Trophoblast cell (in vitro differentiated cells and primary cell): ENCODE measurements around the gene SEC63.

Source experiments
- DNase-seq, 2 donors: peaks; one replicate each; pipeline ENCODE4 v3.0.0-alpha.2; 2016
- H2AFZ ChIP-seq: 2 replicates; pipeline ENCODE4 v1.6.1; 2013; ENCODE audit warnings: low read length, moderate library complexity, mild to moderate bottlenecking; ENCODE audit not compliant: insufficient read depth, poor library complexity
- H2AK5ac ChIP-seq: 2 replicates; pipeline ENCODE4 v1.6.1; 2013; ENCODE audit warnings: mild to moderate bottlenecking, low read length
- H2BK120ac ChIP-seq: 2 replicates; pipeline ENCODE4 v1.6.1; 2013; ENCODE audit warnings: low read length, mild to moderate bottlenecking, moderate library complexity; ENCODE audit not compliant: insufficient read depth, poor library complexity
- H2BK12ac ChIP-seq: 2 replicates; pipeline ENCODE4 v1.6.1; 2013; ENCODE audit warnings: mild to moderate bottlenecking, low read length, moderate library complexity
- H2BK5ac ChIP-seq: 2 replicates; pipeline ENCODE4 v1.6.1; 2013; ENCODE audit warnings: low read length, low read depth, moderate library complexity, mild to moderate bottlenecking; ENCODE audit not compliant: poor library complexity
- H3K14ac ChIP-seq: 2 replicates; pipeline ENCODE4 v1.6.1; 2013; ENCODE audit warnings: mild to moderate bottlenecking, low read length
- H3K18ac ChIP-seq: 2 replicates; pipeline ENCODE4 v1.6.1; 2013; ENCODE audit warnings: mild to moderate bottlenecking, low read length
- H3K23ac ChIP-seq: 2 replicates; pipeline ENCODE4 v1.6.1; 2013; ENCODE audit warnings: low read length
- H3K27ac ChIP-seq: 2 replicates; pipeline ENCODE4 v1.5.1; 2013; ENCODE audit warnings: low read depth, mild to moderate bottlenecking, inconsistent platforms, low read length, moderate library complexity
- H3K27me3 ChIP-seq: 2 replicates; pipeline ENCODE4 v1.6.1; 2013; ENCODE audit warnings: inconsistent platforms, mild to moderate bottlenecking, low read length, moderate library complexity; ENCODE audit not compliant: insufficient read depth
- H3K36me3 ChIP-seq, 2 experiments: 1 replicate in 1 of 2; 2 replicates in 1 of 2; pipeline ENCODE4 v1.6.1; 2013; ENCODE audit warnings: low read length in 2 of 2, mild to moderate bottlenecking in 2 of 2, moderate library complexity in 1 of 2; ENCODE audit not compliant: insufficient read depth in 2 of 2, control insufficient read depth in 1 of 2
- H3K4ac ChIP-seq: 2 replicates; pipeline ENCODE4 v1.6.1; 2013; ENCODE audit warnings: low read depth, mild to moderate bottlenecking, low read length, moderate library complexity
- H3K4me1 ChIP-seq, 2 experiments: 1 replicate in 1 of 2; 2 replicates in 1 of 2; pipeline ENCODE4 v1.6.1; 2013; ENCODE audit warnings: low read length in 2 of 2, mild to moderate bottlenecking in 2 of 2, moderate library complexity in 1 of 2; ENCODE audit not compliant: insufficient read depth in 2 of 2, control insufficient read depth in 1 of 2
- H3K4me2 ChIP-seq: 2 replicates; pipeline ENCODE4 v1.6.1; 2013; ENCODE audit warnings: inconsistent platforms, mild to moderate bottlenecking, low read length, moderate library complexity
- H3K4me3 ChIP-seq: 2 replicates; pipeline ENCODE4 v1.5.1; 2013; ENCODE audit warnings: mild to moderate bottlenecking, low read depth, low read length, inconsistent platforms
- H3K79me1 ChIP-seq: one replicate; pipeline ENCODE4 v1.6.1; 2013; ENCODE audit warnings: low read length
- H3K79me2 ChIP-seq: 2 replicates; pipeline ENCODE4 v1.6.1; 2013; ENCODE audit warnings: low read length, mild to moderate bottlenecking; ENCODE audit not compliant: control insufficient read depth, insufficient read depth, poor library complexity
- H3K9ac ChIP-seq: 2 replicates; pipeline ENCODE4 v1.6.1; 2013; ENCODE audit warnings: mild to moderate bottlenecking, low read length
- H3K9me3 ChIP-seq: 2 replicates; pipeline ENCODE4 v1.6.1; 2013; ENCODE audit warnings: low read depth, mild to moderate bottlenecking, control low read depth, inconsistent platforms, low read length; ENCODE audit not compliant: insufficient read depth
- H4K12ac ChIP-seq: 2 replicates; pipeline ENCODE4 v1.6.1; 2013; ENCODE audit warnings: low read depth, mild to moderate bottlenecking, low read length, moderate library complexity
- H4K8ac ChIP-seq: 2 replicates; pipeline ENCODE4 v1.6.1; 2013; ENCODE audit warnings: low read depth, mild to moderate bottlenecking, low read length, moderate library complexity
- H4K91ac ChIP-seq: one replicate; pipeline ENCODE4 v1.6.1; 2013; ENCODE audit warnings: low read depth, mild to moderate bottlenecking, low read length, moderate library complexity
- WGBS: extraction: QIAGEN DNeasy Blood & Tissue Kit; methylation state at CpG from one replicate; pipeline ENCODE4 v1.1.7; 2013; ENCODE audit warnings: missing lambda C conversion rate; ENCODE audit not compliant: insufficient read length, insufficient coverage; ENCODE audit errors: extremely low coverage; 5-methylcytosine and 5-hydroxymethylcytosine counted together

SEC63 gene

GRCh38 chr6:107982486-107982885, 24.5 kb upstream of the SEC63 start:
- Histone ChIP-seq H3K14ac (no peak overlapping the region), H3K9ac (no peak overlapping the region), H3K4me1 (peaks cover 0 to 7% of the 10 kb centered on the region in 2 experiments), H3K4me3 (no peak overlapping the region), H3K4me2 (no peak overlapping the region), H4K12ac (no peak overlapping the region), H4K8ac (no peak overlapping the region), H3K9me3 (no peaks in the 10 kb centered on the region), H2AK5ac (no peak overlapping the region), H3K23ac (no peak overlapping the region), H4K91ac (no peak overlapping the region), H2BK120ac (no peak overlapping the region), H3K36me3 (no peaks in the 10 kb centered on the region), H3K27me3 (no peaks in the 10 kb centered on the region), H3K27ac (no peak overlapping the region), H2AFZ (no peak overlapping the region), H3K79me2 (no peaks in the 10 kb centered on the region), H2BK5ac (no peak overlapping the region), H3K18ac (no peak overlapping the region), H3K79me1 (peaks cover 2% of the 10 kb centered on the region), H3K4ac (no peak overlapping the region), H2BK12ac (peak overlapping the region; percentile 18)
- DNase-seq = no peak
- no CpG with 5 or more reads among the region's 1 CpG for WGBS

- H3K27ac ChIP-seq = no peak overlapping the region
- no peaks in the 10 kb centered on the region for H3K27me3 ChIP-seq
- no peak overlapping the region for H3K9ac ChIP-seq
- H3K79me1 ChIP-seq = peaks cover 2% of the 10 kb centered on the region
- no peak overlapping the region for H2AK5ac ChIP-seq
- peak overlapping the region; percentile 64 for H4K91ac ChIP-seq
- no peak overlapping the region for H3K18ac ChIP-seq
- no peak overlapping the region for H4K8ac ChIP-seq
- peak overlapping the region; percentile 63 for H2BK12ac ChIP-seq
- no peak overlapping the region for H2BK5ac ChIP-seq
- no CpG with 5 or more reads among the region's 6 CpGs for WGBS
- no peak overlapping the region for H2AFZ ChIP-seq
- no peak overlapping the region for H3K4me2 ChIP-seq
- H3K4me1 ChIP-seq = peaks cover 0 to 7% of the 10 kb centered on the region in 2 experiments
- H3K36me3 ChIP-seq = no peaks in the 10 kb centered on the region
- no peak overlapping the region for H3K4ac ChIP-seq
- no peak overlapping the region for H3K14ac ChIP-seq
- no peak overlapping the region for H3K23ac ChIP-seq
- H2BK120ac ChIP-seq = no peak overlapping the region
- DNase-seq = no peak
- H4K12ac ChIP-seq = no peak overlapping the region
- no peak overlapping the region for H3K4me3 ChIP-seq
- no peaks in the 10 kb centered on the region for H3K79me2 ChIP-seq
- no peaks in the 10 kb centered on the region for H3K9me3 ChIP-seq
Observed at GRCh38 chr6:107981695-107982094, 23.7 kb upstream of the SEC63 start.

- H2AFZ ChIP-seq = no peak overlapping the region
- WGBS = no CpG with 5 or more reads among the region's 1 CpG
- H2BK120ac ChIP-seq = no peak overlapping the region
- H3K4ac ChIP-seq = no peak overlapping the region
- H3K36me3 ChIP-seq = no peaks in the 10 kb centered on the region
- H3K18ac ChIP-seq = no peak overlapping the region
- no peaks in the 10 kb centered on the region for H3K9me3 ChIP-seq
- H3K9ac ChIP-seq = no peak overlapping the region
- H3K27ac ChIP-seq = no peak overlapping the region
- H4K8ac ChIP-seq = no peak overlapping the region
- no peak overlapping the region for H3K14ac ChIP-seq
- no peak overlapping the region for H2AK5ac ChIP-seq
- no peak overlapping the region for H4K91ac ChIP-seq
- H3K4me1 ChIP-seq = peaks cover 8 to 9% of the 10 kb centered on the region in 2 experiments
- H3K4me3 ChIP-seq = no peak overlapping the region
- H2BK12ac ChIP-seq = no peak overlapping the region
- no peaks in the 10 kb centered on the region for H3K27me3 ChIP-seq
- no peak overlapping the region for H2BK5ac ChIP-seq
- DNase-seq = peak in 1 of 2 donors; percentile 46
- H3K79me2 ChIP-seq = no peaks in the 10 kb centered on the region
- no peak overlapping the region for H3K23ac ChIP-seq
- H3K79me1 ChIP-seq = peaks cover 8% of the 10 kb centered on the region
- no peak overlapping the region for H4K12ac ChIP-seq
- no peak overlapping the region for H3K4me2 ChIP-seq
Observed at GRCh38 chr6:107977283-107977682, 19.3 kb upstream of the SEC63 start.

- H4K8ac ChIP-seq = no peak overlapping the region
- no peak overlapping the region for H3K4ac ChIP-seq
- no peak overlapping the region for H3K27ac ChIP-seq
- no peaks in the 10 kb centered on the region for H3K9me3 ChIP-seq
- H2BK120ac ChIP-seq = no peak overlapping the region
- no peak overlapping the region for H2AFZ ChIP-seq
- peaks cover 8% of the 10 kb centered on the region for H3K79me1 ChIP-seq
- no peak overlapping the region for H3K9ac ChIP-seq
- no peak overlapping the region for H3K18ac ChIP-seq
- no CpG with 5 or more reads among the region's 4 CpGs for WGBS
- H3K23ac ChIP-seq = no peak overlapping the region
- H4K12ac ChIP-seq = no peak overlapping the region
- no peak overlapping the region for H2BK12ac ChIP-seq
- H4K91ac ChIP-seq = no peak overlapping the region
- no peak overlapping the region for H3K4me2 ChIP-seq
- H3K27me3 ChIP-seq = no peaks in the 10 kb centered on the region
- no peaks in the 10 kb centered on the region for H3K79me2 ChIP-seq
- H3K36me3 ChIP-seq = no peaks in the 10 kb centered on the region
- no peak overlapping the region for H2BK5ac ChIP-seq
- H3K4me3 ChIP-seq = no peak overlapping the region
- DNase-seq = no peak
- peaks cover 8 to 9% of the 10 kb centered on the region in 2 experiments for H3K4me1 ChIP-seq
- H3K14ac ChIP-seq = no peak overlapping the region
- no peak overlapping the region for H2AK5ac ChIP-seq
Observed at GRCh38 chr6:107976155-107976783, 18.3 kb upstream of the SEC63 start.
